Measurements from ENCODE around the gene PRPF8. TPM values are rescaled to one million over a fixed set of nuclear protein-coding genes. Genes with fewer than 3 reads are reported as not detected.

PRPF8 gene
- total and polyA plus RNA-seq, 2 of the 13 experiments (the other 11 are each of a cell fraction or from before 2014, with no cell fraction given), result 112 to 179 TPM

DNA sequence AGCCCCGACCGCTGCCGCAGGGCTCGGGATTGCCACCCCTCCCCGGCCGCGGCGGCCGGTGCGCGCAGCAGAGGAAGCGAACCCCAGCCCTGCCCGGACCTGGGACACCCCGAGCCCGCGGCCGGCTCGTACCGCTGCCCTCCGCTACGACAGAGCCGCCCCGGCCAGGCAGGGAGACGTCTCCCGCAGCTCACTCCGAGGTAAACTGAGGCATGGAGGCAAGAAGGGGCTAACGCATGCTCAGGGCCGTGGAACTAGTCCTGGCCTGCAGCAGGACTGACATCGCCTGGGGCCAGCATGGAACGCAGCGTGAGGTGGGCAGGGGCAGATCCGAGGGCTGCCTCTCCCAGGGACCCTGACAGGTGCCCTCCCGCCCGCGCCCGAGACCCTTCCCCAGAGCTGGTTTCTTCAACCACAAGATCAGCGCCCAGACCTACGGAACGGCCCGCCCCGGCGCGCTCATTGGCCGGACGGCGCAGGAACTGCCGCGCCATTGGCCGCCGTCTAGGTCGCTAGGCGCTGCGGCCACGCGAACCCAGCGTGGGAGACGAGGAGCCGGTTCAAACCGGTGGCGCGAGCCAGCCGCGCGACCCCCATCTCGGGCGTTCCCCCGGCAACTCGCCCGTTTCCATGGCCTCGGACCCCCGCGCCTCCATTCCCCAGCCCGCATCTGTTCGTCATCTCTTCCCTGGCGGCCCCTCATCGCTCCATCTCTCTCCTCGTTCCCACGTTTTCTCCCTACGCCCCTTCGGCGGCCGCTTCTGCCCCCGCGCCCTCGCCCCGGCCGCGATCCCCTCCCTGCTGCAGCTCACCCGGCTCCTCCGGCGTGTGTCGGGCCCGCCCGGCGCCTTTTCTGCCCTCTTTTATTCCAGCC is 56.4 kb downstream of the PRPF8 start, which contains the start of gene SLC43A2 (continued):
- TF ChIP-seq, protein P1, sequence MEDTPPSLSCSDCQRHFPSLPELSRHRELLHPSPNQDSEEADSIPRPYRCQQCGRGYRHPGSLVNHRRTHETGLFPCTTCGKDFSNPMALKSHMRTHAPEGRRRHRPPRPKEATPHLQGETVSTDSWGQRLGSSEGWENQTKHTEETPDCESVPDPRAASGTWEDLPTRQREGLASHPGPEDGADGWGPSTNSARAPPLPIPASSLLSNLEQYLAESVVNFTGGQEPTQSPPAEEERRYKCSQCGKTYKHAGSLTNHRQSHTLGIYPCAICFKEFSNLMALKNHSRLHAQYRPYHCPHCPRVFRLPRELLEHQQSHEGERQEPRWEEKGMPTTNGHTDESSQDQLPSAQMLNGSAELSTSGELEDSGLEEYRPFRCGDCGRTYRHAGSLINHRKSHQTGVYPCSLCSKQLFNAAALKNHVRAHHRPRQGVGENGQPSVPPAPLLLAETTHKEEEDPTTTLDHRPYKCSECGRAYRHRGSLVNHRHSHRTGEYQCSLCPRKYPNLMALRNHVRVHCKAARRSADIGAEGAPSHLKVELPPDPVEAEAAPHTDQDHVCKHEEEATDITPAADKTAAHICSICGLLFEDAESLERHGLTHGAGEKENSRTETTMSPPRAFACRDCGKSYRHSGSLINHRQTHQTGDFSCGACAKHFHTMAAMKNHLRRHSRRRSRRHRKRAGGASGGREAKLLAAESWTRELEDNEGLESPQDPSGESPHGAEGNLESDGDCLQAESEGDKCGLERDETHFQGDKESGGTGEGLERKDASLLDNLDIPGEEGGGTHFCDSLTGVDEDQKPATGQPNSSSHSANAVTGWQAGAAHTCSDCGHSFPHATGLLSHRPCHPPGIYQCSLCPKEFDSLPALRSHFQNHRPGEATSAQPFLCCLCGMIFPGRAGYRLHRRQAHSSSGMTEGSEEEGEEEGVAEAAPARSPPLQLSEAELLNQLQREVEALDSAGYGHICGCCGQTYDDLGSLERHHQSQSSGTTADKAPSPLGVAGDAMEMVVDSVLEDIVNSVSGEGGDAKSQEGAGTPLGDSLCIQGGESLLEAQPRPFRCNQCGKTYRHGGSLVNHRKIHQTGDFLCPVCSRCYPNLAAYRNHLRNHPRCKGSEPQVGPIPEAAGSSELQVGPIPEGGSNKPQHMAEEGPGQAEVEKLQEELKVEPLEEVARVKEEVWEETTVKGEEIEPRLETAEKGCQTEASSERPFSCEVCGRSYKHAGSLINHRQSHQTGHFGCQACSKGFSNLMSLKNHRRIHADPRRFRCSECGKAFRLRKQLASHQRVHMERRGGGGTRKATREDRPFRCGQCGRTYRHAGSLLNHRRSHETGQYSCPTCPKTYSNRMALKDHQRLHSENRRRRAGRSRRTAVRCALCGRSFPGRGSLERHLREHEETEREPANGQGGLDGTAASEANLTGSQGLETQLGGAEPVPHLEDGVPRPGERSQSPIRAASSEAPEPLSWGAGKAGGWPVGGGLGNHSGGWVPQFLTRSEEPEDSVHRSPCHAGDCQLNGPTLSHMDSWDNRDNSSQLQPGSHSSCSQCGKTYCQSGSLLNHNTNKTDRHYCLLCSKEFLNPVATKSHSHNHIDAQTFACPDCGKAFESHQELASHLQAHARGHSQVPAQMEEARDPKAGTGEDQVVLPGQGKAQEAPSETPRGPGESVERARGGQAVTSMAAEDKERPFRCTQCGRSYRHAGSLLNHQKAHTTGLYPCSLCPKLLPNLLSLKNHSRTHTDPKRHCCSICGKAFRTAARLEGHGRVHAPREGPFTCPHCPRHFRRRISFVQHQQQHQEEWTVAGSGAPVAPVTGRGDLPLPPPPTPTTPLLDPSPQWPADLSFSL (CRISPR knock-in tag; IDR thresholded peaks at IDR 0.05), result no peak
- TF ChIP-seq, protein P2, sequence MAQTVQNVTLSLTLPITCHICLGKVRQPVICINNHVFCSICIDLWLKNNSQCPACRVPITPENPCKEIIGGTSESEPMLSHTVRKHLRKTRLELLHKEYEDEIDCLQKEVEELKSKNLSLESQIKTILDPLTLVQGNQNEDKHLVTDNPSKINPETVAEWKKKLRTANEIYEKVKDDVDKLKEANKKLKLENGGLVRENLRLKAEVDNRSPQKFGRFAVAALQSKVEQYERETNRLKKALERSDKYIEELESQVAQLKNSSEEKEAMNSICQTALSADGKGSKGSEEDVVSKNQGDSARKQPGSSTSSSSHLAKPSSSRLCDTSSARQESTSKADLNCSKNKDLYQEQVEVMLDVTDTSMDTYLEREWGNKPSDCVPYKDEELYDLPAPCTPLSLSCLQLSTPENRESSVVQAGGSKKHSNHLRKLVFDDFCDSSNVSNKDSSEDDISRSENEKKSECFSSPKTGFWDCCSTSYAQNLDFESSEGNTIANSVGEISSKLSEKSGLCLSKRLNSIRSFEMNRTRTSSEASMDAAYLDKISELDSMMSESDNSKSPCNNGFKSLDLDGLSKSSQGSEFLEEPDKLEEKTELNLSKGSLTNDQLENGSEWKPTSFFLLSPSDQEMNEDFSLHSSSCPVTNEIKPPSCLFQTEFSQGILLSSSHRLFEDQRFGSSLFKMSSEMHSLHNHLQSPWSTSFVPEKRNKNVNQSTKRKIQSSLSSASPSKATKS (CRISPR knock-in tag; IDR thresholded peaks at IDR 0.05), result no peak
- TF ChIP-seq, protein P3, sequence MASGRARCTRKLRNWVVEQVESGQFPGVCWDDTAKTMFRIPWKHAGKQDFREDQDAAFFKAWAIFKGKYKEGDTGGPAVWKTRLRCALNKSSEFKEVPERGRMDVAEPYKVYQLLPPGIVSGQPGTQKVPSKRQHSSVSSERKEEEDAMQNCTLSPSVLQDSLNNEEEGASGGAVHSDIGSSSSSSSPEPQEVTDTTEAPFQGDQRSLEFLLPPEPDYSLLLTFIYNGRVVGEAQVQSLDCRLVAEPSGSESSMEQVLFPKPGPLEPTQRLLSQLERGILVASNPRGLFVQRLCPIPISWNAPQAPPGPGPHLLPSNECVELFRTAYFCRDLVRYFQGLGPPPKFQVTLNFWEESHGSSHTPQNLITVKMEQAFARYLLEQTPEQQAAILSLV (CRISPR knock-in tag; IDR thresholded peaks at IDR 0.05; ENCODE audit: borderline replicate concordance), result no peak
- TF ChIP-seq ADNP (CRISPR knock-in tag; IDR thresholded peaks at IDR 0.05) (no peak), TCF7L2 (IDR thresholded peaks at IDR 0.05; ENCODE audit: low read depth, low read length) (no peak), CAMTA2 (CRISPR knock-in tag; IDR thresholded peaks at IDR 0.05; ENCODE audit: borderline replicate concordance) (no peak), MTF1 (CRISPR knock-in tag; IDR thresholded peaks at IDR 0.05) (no peak), ZNF12 (CRISPR knock-in tag; IDR thresholded peaks at IDR 0.05) (no peak), ARNT2 (CRISPR knock-in tag; IDR thresholded peaks at IDR 0.05; ENCODE audit: low read depth) (peak; percentile 41; the same call in 1 of the 2 replicates)
- TF ChIP-seq, protein P4, sequence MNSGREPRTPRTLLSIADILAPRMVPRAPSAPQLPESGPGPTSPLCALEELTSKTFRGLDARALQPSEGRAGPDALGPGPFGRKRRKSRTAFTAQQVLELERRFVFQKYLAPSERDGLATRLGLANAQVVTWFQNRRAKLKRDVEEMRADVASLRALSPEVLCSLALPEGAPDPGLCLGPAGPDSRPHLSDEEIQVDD (CRISPR knock-in tag; IDR thresholded peaks at IDR 0.05; ENCODE audit: borderline replicate concordance), result peak; percentile 70; the same call in 1 of the 2 replicates
- TF ChIP-seq, protein P5, sequence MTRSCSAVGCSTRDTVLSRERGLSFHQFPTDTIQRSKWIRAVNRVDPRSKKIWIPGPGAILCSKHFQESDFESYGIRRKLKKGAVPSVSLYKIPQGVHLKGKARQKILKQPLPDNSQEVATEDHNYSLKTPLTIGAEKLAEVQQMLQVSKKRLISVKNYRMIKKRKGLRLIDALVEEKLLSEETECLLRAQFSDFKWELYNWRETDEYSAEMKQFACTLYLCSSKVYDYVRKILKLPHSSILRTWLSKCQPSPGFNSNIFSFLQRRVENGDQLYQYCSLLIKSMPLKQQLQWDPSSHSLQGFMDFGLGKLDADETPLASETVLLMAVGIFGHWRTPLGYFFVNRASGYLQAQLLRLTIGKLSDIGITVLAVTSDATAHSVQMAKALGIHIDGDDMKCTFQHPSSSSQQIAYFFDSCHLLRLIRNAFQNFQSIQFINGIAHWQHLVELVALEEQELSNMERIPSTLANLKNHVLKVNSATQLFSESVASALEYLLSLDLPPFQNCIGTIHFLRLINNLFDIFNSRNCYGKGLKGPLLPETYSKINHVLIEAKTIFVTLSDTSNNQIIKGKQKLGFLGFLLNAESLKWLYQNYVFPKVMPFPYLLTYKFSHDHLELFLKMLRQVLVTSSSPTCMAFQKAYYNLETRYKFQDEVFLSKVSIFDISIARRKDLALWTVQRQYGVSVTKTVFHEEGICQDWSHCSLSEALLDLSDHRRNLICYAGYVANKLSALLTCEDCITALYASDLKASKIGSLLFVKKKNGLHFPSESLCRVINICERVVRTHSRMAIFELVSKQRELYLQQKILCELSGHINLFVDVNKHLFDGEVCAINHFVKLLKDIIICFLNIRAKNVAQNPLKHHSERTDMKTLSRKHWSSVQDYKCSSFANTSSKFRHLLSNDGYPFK (CRISPR knock-in tag; IDR thresholded peaks at IDR 0.05; ENCODE audit: borderline replicate concordance), result peak; percentile 61; the same call in 1 of the 2 replicates
